ENCODE measurements around the gene TPST1. TPM values are rescaled to one million over a fixed set of nuclear protein-coding genes. Genes with fewer than 3 reads are reported as not detected.

Gene TPST1
- total RNA-seq, 1 donor from 2014 or later: 26.8 TPM

DNA sequence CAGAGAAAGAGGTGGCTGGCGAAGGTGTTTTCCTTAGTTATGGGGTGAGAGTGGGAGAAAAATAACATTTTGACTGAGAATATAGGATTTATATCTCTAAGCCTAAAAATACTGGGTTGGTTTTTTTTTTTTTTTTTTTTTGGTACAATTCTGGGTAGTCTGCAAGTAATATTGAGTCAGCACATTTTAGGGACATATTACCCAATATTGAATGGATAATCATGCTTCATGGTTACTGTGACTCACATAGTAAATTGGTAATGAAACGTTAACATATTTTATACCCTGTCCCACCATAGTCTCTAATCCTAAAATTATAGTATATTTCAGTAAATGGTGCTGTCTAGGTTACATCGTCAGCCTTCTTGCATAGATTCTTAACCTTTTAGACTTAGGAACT, 91.4 kb downstream of the TPST1 start:
- Mint-ChIP-seq H3K27ac (ENCODE audit: unreplicated experiment) (no peak overlapping the region), H3K4me1 (ENCODE audit: unreplicated experiment) (peaks cover 8% of the 10 kb centered on the region), H3K9me3 (ENCODE audit: unreplicated experiment) (peaks cover 17% of the 10 kb centered on the region), H3K36me3 (ENCODE audit: unreplicated experiment) (peaks cover 15% of the 10 kb centered on the region), H3K4me3 (ENCODE audit: unreplicated experiment) (no peak overlapping the region), H3K27me3 (ENCODE audit: unreplicated experiment) (no peaks in the 10 kb centered on the region)
- TF ChIP-seq, protein P1, sequence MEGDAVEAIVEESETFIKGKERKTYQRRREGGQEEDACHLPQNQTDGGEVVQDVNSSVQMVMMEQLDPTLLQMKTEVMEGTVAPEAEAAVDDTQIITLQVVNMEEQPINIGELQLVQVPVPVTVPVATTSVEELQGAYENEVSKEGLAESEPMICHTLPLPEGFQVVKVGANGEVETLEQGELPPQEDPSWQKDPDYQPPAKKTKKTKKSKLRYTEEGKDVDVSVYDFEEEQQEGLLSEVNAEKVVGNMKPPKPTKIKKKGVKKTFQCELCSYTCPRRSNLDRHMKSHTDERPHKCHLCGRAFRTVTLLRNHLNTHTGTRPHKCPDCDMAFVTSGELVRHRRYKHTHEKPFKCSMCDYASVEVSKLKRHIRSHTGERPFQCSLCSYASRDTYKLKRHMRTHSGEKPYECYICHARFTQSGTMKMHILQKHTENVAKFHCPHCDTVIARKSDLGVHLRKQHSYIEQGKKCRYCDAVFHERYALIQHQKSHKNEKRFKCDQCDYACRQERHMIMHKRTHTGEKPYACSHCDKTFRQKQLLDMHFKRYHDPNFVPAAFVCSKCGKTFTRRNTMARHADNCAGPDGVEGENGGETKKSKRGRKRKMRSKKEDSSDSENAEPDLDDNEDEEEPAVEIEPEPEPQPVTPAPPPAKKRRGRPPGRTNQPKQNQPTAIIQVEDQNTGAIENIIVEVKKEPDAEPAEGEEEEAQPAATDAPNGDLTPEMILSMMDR (IDR thresholded peaks at IDR 0.05): no peak
- DNase-seq (ENCODE audit: extremely low spot score, unreplicated experiment): no peak

DNA sequence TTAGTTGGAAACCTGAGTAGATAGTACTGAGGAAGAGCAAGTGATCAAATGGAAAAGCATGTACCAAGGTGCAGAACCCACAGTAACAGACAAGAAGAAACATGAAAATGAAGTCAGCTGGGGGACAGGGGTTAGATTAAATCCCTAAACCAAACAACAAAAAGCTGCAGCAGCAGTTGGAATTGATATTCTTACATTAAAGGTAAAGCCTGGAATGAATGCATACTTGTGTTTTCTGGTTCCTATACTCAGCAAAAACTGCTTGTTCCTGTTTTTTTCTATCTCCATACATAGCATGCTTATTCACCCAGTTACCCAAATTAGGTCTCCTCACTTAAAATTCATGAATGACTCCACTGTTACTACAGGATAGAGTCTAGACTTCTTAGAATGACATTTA, 92.4 kb downstream of the TPST1 start:
- peaks cover 15% of the 10 kb centered on the region for H3K36me3 Mint-ChIP-seq (ENCODE audit: unreplicated experiment)
- H3K4me1 Mint-ChIP-seq (ENCODE audit: unreplicated experiment): peaks cover 8% of the 10 kb centered on the region
- TF ChIP-seq, protein P1 (IDR thresholded peaks at IDR 0.05): no peak
- no peaks in the 10 kb centered on the region for H3K27me3 Mint-ChIP-seq (ENCODE audit: unreplicated experiment)
- no peak for DNase-seq (ENCODE audit: extremely low spot score, unreplicated experiment)
- peaks cover 17% of the 10 kb centered on the region for H3K9me3 Mint-ChIP-seq (ENCODE audit: unreplicated experiment)
- H3K27ac Mint-ChIP-seq (ENCODE audit: unreplicated experiment): no peak overlapping the region
- H3K4me3 Mint-ChIP-seq (ENCODE audit: unreplicated experiment): no peak overlapping the region

DNA sequence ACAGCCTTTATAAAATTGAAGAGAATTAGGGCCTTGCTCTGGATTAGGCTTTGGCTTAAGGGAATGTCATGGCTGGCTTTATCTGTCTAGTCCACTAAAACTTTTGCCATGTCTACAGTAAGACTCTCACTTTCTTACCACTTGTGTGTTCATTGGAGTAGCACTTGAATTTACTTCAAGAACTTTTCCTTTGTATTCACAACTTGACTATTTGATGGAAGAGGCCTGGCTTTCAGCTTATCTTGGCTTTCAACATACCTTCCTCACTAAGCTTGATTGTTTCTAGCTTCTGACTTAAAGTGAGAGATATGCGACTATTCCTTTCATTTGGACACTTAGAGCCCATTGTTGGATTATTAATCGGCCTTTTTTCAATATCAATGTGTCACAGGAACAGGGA, 96.1 kb downstream of the TPST1 start:
- H3K4me3 Mint-ChIP-seq (ENCODE audit: unreplicated experiment): no peak overlapping the region
- peaks cover 17% of the 10 kb centered on the region for H3K9me3 Mint-ChIP-seq (ENCODE audit: unreplicated experiment)
- H3K36me3 Mint-ChIP-seq (ENCODE audit: unreplicated experiment): peaks cover 15% of the 10 kb centered on the region
- DNase-seq (ENCODE audit: extremely low spot score, unreplicated experiment): no peak
- H3K27me3 Mint-ChIP-seq (ENCODE audit: unreplicated experiment): no peaks in the 10 kb centered on the region
- TF ChIP-seq, protein P1 (IDR thresholded peaks at IDR 0.05): no peak
- no peak overlapping the region for H3K27ac Mint-ChIP-seq (ENCODE audit: unreplicated experiment)
- peaks cover 6% of the 10 kb centered on the region for H3K4me1 Mint-ChIP-seq (ENCODE audit: unreplicated experiment)

DNA sequence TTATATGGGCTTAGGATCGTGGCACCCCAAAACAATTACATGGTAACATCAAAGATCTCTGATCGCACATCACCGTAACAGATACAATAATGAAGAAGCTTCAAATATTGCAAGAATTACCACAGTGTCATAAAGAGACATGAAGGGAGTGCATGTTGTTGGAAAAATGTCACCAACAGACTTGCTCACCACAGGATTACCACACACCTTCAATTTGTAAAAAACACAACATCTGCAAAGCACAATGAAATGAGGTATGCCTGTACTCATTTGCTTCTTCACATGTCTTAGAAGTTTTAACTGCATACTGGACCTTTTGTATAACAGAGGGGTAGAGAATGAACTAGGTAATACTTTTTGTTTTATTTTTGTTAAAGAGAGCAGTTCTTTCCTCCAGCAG, 96.6 kb downstream of the TPST1 start:
- TF ChIP-seq, protein P1 (IDR thresholded peaks at IDR 0.05): no peak
- H3K4me1 Mint-ChIP-seq (ENCODE audit: unreplicated experiment): peaks cover 7% of the 10 kb centered on the region
- peaks cover 17% of the 10 kb centered on the region for H3K9me3 Mint-ChIP-seq (ENCODE audit: unreplicated experiment)
- H3K27me3 Mint-ChIP-seq (ENCODE audit: unreplicated experiment): no peaks in the 10 kb centered on the region
- DNase-seq (ENCODE audit: extremely low spot score, unreplicated experiment): no peak
- H3K27ac Mint-ChIP-seq (ENCODE audit: unreplicated experiment): no peak overlapping the region
- H3K4me3 Mint-ChIP-seq (ENCODE audit: unreplicated experiment): no peak overlapping the region
- H3K36me3 Mint-ChIP-seq (ENCODE audit: unreplicated experiment): peaks cover 15% of the 10 kb centered on the region

DNA sequence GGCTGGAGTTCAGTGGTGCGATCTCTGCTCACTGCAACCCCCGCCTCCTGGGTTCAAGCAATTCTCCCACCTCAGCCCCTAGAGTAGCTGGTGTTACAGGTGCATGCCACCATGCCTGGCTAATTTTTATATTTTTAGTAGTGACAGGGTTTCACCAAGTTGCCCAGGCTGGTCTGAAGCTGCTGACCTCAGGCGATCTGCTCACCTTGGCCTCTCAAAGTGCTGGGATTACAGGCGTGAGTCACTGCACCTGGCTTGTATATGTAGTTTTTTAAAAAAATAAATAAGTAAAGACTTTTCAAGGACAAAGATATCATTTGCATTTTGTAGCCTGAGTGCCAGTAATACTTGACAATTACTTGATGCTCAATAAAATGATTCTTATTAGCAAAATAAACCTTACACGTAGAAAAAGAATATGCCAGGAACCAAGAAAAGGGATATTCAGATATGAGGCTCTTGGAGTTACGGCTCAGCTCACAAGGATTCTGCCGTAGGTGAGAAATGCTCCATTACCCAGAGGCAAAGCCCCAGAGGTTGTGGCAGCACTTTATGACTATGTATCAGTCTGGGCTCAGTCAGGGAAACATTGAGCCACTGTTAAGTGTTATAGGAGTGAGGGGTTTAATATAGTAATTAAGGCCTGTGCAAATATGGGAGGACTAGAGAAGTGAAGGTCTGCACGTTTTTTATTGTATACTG, 98.5 kb downstream of the TPST1 start:
- H3K27ac Mint-ChIP-seq (ENCODE audit: unreplicated experiment): no peak overlapping the region
- peaks cover 5% of the 10 kb centered on the region for H3K36me3 Mint-ChIP-seq (ENCODE audit: unreplicated experiment)
- H3K27me3 Mint-ChIP-seq (ENCODE audit: unreplicated experiment): no peaks in the 10 kb centered on the region
- peaks cover 6% of the 10 kb centered on the region for H3K9me3 Mint-ChIP-seq (ENCODE audit: unreplicated experiment)
- TF ChIP-seq, protein P1 (IDR thresholded peaks at IDR 0.05): no peak
- no peak for DNase-seq (ENCODE audit: extremely low spot score, unreplicated experiment)
- peaks cover 7% of the 10 kb centered on the region for H3K4me1 Mint-ChIP-seq (ENCODE audit: unreplicated experiment)
- no peak overlapping the region for H3K4me3 Mint-ChIP-seq (ENCODE audit: unreplicated experiment)

Data from osteocyte (in vitro differentiated cells).